ENCODE results near the gene ALKBH6. TPM values are rescaled to one million over a fixed set of nuclear protein-coding genes. Genes with fewer than 3 reads are reported as not detected.

ALKBH6 gene
- total and polyA plus RNA-seq, 2 donors from 2014 or later, result 21.5 to 21.7 TPM

DNA sequence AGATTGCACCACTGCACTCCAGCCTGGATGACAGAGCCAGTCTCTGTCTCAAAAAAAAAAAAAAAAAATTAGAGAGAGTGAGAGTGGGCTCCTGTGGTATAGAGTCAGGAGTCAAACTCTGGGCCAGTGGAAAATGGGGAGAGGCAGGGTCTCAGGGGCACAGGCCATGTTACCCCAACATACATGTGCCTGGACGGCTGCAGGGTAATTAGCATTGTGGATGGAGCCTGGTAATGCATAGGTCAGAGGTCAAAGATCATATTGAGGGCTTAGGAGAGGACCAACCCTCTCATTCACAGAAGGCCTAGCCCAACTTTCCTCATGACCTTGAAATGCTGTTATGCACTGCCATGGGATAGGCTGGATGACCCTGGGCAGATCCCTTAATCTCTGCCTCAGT, 11.5 kb upstream of the ALKBH6 start:
- Histone ChIP-seq H3K9me3 (ENCODE audit: control insufficient read depth in 2 of 3, insufficient read depth in 1 of 3, low read length in 3 of 3) (no peaks in the 10 kb centered on the region), H3K4me1 (ENCODE audit: control insufficient read depth in 2 of 3, insufficient read depth in 2 of 3, low read depth in 1 of 3, low read length in 3 of 3) (no peaks in the 10 kb centered on the region), H3K36me3 (ENCODE audit: control insufficient read depth in 2 of 3, insufficient read depth in 3 of 3, low read length in 3 of 3) (no peaks in the 10 kb centered on the region), H3K27ac (ENCODE audit: low read depth in 2 of 2, low read length in 2 of 2) (no peak overlapping the region), H3K9ac (ENCODE audit: low read length in 3 of 3) (no peak overlapping the region), H3K4me3 (ENCODE audit: low read length in 3 of 3) (no peak overlapping the region), H3K27me3 (ENCODE audit: control insufficient read depth, insufficient read depth, low read length) (no peaks in the 10 kb centered on the region)
- TF ChIP-seq, protein P1, sequence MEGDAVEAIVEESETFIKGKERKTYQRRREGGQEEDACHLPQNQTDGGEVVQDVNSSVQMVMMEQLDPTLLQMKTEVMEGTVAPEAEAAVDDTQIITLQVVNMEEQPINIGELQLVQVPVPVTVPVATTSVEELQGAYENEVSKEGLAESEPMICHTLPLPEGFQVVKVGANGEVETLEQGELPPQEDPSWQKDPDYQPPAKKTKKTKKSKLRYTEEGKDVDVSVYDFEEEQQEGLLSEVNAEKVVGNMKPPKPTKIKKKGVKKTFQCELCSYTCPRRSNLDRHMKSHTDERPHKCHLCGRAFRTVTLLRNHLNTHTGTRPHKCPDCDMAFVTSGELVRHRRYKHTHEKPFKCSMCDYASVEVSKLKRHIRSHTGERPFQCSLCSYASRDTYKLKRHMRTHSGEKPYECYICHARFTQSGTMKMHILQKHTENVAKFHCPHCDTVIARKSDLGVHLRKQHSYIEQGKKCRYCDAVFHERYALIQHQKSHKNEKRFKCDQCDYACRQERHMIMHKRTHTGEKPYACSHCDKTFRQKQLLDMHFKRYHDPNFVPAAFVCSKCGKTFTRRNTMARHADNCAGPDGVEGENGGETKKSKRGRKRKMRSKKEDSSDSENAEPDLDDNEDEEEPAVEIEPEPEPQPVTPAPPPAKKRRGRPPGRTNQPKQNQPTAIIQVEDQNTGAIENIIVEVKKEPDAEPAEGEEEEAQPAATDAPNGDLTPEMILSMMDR (IDR thresholded peaks at IDR 0.05; ENCODE audit: borderline replicate concordance, extremely low read depth, insufficient read depth), result no peak
- DNase-seq (no peak), FAIRE-seq (no peak)
- intact Hi-C loops (cut with DNase I), result no loop called here

DNA sequence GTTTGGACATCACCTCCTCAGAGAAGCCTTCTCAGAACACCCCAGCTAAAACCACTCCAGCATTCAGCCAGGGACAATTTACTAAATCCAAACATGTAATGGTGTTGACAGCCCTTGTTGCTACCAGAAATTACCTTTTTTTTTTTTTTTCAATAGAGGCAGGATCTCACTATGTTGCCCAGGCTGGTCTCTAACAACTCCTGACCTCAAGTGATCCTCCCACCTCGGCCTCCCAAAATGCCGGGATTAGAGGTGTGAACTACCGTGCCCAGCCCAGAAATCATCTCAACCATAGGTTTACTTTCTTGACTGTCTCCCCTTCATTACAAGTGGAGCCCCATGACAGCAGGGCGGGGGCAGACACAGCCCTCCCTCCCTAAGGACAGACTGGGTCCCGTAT, 9.4 kb upstream of the ALKBH6 start:
- TF ChIP-seq, protein P1 (IDR thresholded peaks at IDR 0.05; ENCODE audit: borderline replicate concordance, extremely low read depth, insufficient read depth), result no peak
- H3K4me3 ChIP-seq (ENCODE audit: low read length in 3 of 3), result no peak overlapping the region
- H3K9ac ChIP-seq (ENCODE audit: low read length in 3 of 3), result no peak overlapping the region
- H3K27me3 ChIP-seq (ENCODE audit: control insufficient read depth, insufficient read depth, low read length), result no peaks in the 10 kb centered on the region
- H3K36me3 ChIP-seq (ENCODE audit: control insufficient read depth in 2 of 3, insufficient read depth in 3 of 3, low read length in 3 of 3), result no peaks in the 10 kb centered on the region
- no peak overlapping the region for H3K27ac ChIP-seq (ENCODE audit: low read depth in 2 of 2, low read length in 2 of 2)
- no peak for DNase-seq
- intact Hi-C loops (cut with DNase I), result no loop called here
- H3K4me1 ChIP-seq (ENCODE audit: control insufficient read depth in 2 of 3, insufficient read depth in 2 of 3, low read depth in 1 of 3, low read length in 3 of 3), result no peaks in the 10 kb centered on the region
- no peak for FAIRE-seq
- H3K9me3 ChIP-seq (ENCODE audit: control insufficient read depth in 2 of 3, insufficient read depth in 1 of 3, low read length in 3 of 3), result no peaks in the 10 kb centered on the region

DNA sequence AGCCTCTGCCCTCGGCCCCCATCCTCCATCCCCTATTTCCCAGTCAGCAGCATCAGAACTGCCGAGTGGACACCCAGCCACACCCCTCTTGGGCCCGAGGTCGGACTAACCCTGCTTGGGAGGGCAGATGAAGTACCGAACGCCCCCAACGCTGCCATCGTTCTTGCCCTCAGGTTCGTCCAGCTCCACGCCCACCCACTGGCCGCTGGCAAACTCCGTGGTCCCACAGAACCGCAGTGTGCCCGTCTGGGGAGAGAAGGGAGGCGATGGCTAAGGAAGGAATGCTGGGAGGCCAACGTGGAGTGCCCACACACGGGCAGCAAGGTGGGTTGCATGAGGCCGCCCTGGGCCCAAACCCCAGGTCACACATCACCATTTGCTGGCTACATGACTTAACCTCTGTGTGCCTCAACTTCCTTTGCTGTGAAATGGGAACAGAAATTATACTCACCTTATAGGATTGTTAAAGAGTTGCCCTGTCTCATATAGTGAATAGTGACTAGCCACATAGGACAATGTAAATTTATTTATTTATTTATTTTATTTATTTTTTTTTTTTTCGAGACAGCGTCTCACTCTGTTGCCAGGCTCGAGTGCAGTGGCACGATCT, 5.2 kb upstream of the ALKBH6 start:
- intact Hi-C loops (cut with DNase I), result no loop called here
- H3K4me1 ChIP-seq (ENCODE audit: control insufficient read depth in 2 of 3, insufficient read depth in 2 of 3, low read depth in 1 of 3, low read length in 3 of 3), result peaks cover 0 to 4% (median 0%) of the 10 kb centered on the region in 3 donors
- H3K27ac ChIP-seq (ENCODE audit: low read depth in 2 of 2, low read length in 2 of 2), result no peak overlapping the region
- H3K27me3 ChIP-seq (ENCODE audit: control insufficient read depth, insufficient read depth, low read length), result no peaks in the 10 kb centered on the region
- no peak overlapping the region for H3K4me3 ChIP-seq (ENCODE audit: low read length in 3 of 3)
- no peak for FAIRE-seq
- DNase-seq, result no peak
- H3K9me3 ChIP-seq (ENCODE audit: control insufficient read depth in 2 of 3, insufficient read depth in 1 of 3, low read length in 3 of 3), result no peaks in the 10 kb centered on the region
- TF ChIP-seq, protein P1 (IDR thresholded peaks at IDR 0.05; ENCODE audit: borderline replicate concordance, extremely low read depth, insufficient read depth), result no peak
- H3K36me3 ChIP-seq (ENCODE audit: control insufficient read depth in 2 of 3, insufficient read depth in 3 of 3, low read length in 3 of 3), result no peaks in the 10 kb centered on the region
- no peak overlapping the region for H3K9ac ChIP-seq (ENCODE audit: low read length in 3 of 3)
